Small intestine (tissue), 7 donors: ENCODE data around the gene SLC2A10. TPM values are rescaled to one million over a fixed set of nuclear protein-coding genes. Genes with fewer than 3 reads are reported as not detected.
A peak's percentile ranks its signal among the peaks of the same experiment; 100 is the strongest.

Experiments used
- DNase-seq, 2 donors: peaks; one replicate each; pipeline versions ENCODE4 v3.0.0 to v3.0.0-alpha.2; 2013
- FAIRE-seq: peaks from 2 replicates; lab custom pipeline; 2012; peaks lifted over from hg19 to GRCh38; lab: Jason Lieb, UNC
- H3K27ac ChIP-seq, 3 donors: one replicate each; pipeline ENCODE4 v1.5.1; 2013; ENCODE audit warnings: low read length in 2 of 3, mild to moderate bottlenecking in 2 of 3, control low read depth in 1 of 3, inconsistent platforms in 1 of 3, low read depth in 1 of 3, moderate library complexity in 1 of 3
- H3K27me3 ChIP-seq, 3 donors: one replicate each; pipeline ENCODE4 v1.6.1; 2013; ENCODE audit warnings: low read length in 3 of 3, inconsistent platforms in 1 of 3; ENCODE audit not compliant: control insufficient read depth in 3 of 3, insufficient read depth in 3 of 3
- H3K36me3 ChIP-seq, 3 donors: one replicate each; pipeline ENCODE4 v1.6.1; 2013; ENCODE audit warnings: low read length in 3 of 3, inconsistent platforms in 1 of 3, low read depth in 1 of 3, mild to moderate bottlenecking in 1 of 3, moderate library complexity in 1 of 3; ENCODE audit not compliant: control insufficient read depth in 3 of 3, insufficient read depth in 2 of 3
- H3K4me1 ChIP-seq, 3 donors: one replicate each; pipeline ENCODE4 v1.6.1; 2013; ENCODE audit warnings: low read length in 2 of 3, inconsistent platforms in 1 of 3, low read depth in 1 of 3, mild to moderate bottlenecking in 1 of 3, moderate library complexity in 1 of 3; ENCODE audit not compliant: control insufficient read depth in 3 of 3, insufficient read depth in 2 of 3
- H3K4me3 ChIP-seq, 3 donors: one replicate each; pipeline ENCODE4 v1.5.1; 2013; ENCODE audit warnings: low read length in 3 of 3, control low read depth in 1 of 3, inconsistent platforms in 1 of 3, low read depth in 1 of 3, mild to moderate bottlenecking in 1 of 3, moderate library complexity in 1 of 3
- H3K9me3 ChIP-seq, 2 donors: one replicate each; pipeline ENCODE4 v1.6.1; 2013; ENCODE audit warnings: low read depth in 1 of 2, low read length in 1 of 2; ENCODE audit not compliant: control insufficient read depth in 2 of 2, insufficient read depth in 1 of 2
- WGBS, 3 donors: extraction: QIAGEN DNeasy Blood & Tissue Kit; methylation state at CpG; one replicate each; pipeline ENCODE4 v1.1.7; 2013; 5-methylcytosine and 5-hydroxymethylcytosine counted together
- polyA plus RNA-seq, 4 donors: library from polyadenylated mRNA; stranded (reverse) in 3 of 4; unstranded in 1 of 4; fragments of 200-250 nt in 3 of 4; fragments of 120-200 nt in 1 of 4; gene quantifications; one replicate each; pipeline versions ENCODE4 v1.2.1 to v1.2.3, GENCODE V29; 2013
- donor health status: healthy with polysubstance abuse.
- donor health status: control.
- donor health status: control.
- donor health status: Bipolar disorder and iron deficiency.
- donor health status: healthy.

Gene SLC2A10
- polyA plus RNA-seq, 4 donors, result 0.27 to 24.0 (median 2.5) TPM

DNA sequence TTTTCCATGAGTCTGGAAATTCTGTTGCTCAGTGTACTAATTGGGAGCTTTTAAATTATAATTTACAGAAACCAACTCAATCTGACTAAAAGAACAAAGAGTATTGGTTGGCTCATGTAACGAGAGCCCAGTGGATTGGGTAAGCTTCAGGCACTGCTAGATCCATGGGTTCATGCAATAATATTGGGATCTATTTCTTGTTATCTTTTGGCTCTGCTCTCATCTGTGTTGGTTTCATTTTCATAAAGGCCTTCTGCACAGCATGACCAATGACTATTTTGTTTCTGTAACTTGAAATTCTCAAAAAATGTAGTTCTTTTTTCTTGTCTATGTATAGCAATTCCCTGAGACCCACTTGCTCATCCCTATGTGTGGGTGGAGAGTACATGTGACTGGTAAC is 12.0 kb downstream of the SLC2A10 start:
- H3K4me3 ChIP-seq, result no peak overlapping the region
- DNase-seq (no peak), FAIRE-seq (no peak)
- H3K27ac ChIP-seq, result no peak overlapping the region
- H3K36me3 ChIP-seq, result peaks cover 0 to 11% (median 0%) of the 10 kb centered on the region in 3 donors
- H3K27me3 ChIP-seq, result no peaks in the 10 kb centered on the region
- H3K4me1 ChIP-seq, result no peaks in the 10 kb centered on the region
- H3K9me3 ChIP-seq, result peaks cover 0 to 8% of the 10 kb centered on the region in 2 donors
- WGBS, 3 donors, result 59 to 81% (median 68%) methylated on average over 1 of the region's 1 CpG

DNA sequence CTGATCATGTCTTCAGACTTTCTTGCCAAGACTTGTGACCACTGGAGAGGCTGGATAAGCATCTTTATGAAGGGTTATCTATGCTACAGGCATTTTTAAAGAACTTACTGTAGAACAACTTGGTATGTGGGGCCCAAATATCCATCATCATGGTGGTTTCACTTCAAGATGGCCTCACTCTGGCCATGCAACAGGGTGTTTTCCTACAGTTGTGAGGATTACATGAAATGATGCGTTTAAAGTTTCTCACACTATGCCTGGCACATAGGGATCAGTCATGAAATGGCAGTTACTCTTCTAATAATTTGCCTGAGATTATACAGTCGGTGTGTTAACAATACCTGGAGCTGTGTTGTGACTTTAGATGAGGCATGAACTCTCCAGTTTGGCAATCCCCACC is 13.0 kb downstream of the SLC2A10 start:
- H3K9me3 ChIP-seq, result peaks cover 0 to 8% of the 10 kb centered on the region in 2 donors
- FAIRE-seq, result no peak
- no peak overlapping the region for H3K27ac ChIP-seq
- H3K4me3 ChIP-seq, result no peak overlapping the region
- DNase-seq, result no peak
- no peaks in the 10 kb centered on the region for H3K4me1 ChIP-seq
- WGBS, 3 donors, result 86 to 95% (median 95%) methylated on average over 2 of the region's 2 CpGs
- H3K36me3 ChIP-seq, result peaks cover 0 to 11% (median 0%) of the 10 kb centered on the region in 3 donors
- H3K27me3 ChIP-seq, result no peaks in the 10 kb centered on the region

DNA sequence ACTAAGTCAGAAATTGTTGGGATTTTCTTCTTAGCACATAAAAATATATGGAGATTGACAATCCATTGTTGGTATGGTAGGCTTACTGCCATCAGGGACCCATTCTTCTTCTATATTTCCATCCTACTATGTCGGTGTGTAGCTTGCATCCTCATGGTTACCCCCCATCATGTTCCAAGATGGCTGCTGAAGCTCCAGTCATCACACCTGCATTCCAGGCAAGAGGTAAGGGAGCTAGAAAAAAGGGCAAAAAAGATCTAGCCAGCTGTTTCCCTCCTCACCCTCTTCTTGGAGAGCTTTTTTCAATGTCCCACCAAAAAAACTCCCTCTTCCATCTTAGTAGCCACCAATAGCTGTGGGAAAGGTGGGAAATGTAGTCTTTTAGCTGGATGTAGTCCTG is 13.6 kb downstream of the SLC2A10 start:
- H3K4me3 ChIP-seq, result no peak overlapping the region
- H3K36me3 ChIP-seq, result peaks cover 0 to 13% (median 0%) of the 10 kb centered on the region in 3 donors
- 77 to 93% (median 86%) methylated on average over 1 of the region's 1 CpG for WGBS, 3 donors
- no peak overlapping the region for H3K27ac ChIP-seq
- DNase-seq (no peak), FAIRE-seq (no peak)
- no peaks in the 10 kb centered on the region for H3K27me3 ChIP-seq
- H3K9me3 ChIP-seq, result peaks cover 0 to 8% of the 10 kb centered on the region in 2 donors
- H3K4me1 ChIP-seq, result no peaks in the 10 kb centered on the region

DNA sequence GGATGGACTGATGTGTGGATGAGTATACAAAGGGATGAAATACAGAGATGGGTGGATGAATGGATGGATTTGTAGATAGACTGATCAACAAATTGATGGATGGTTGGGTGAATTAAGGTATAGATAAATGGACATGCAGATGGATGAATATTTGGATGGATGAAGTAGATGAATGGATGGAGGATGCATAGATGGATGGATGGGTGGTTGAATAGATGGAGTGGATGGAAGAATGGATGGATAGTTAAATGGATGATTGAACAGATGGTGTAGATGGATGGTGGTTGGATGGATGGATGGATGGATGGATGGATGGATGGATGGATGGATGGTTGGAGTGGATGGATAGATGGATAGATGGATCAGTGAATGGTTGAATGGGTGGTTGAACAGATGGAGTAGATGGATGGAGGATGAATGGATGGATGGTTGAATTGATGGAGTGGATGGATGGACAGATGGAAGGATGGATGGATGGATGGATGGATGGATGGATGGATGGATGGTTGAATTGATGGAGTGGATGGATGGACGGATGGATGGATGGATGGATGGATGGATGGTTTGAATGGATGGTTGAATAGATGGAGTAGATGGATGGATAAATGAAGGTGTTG is 15.0 kb downstream of the SLC2A10 start:
- no peak overlapping the region for H3K27ac ChIP-seq
- peaks cover 0 to 8% of the 10 kb centered on the region in 2 donors for H3K9me3 ChIP-seq
- no peaks in the 10 kb centered on the region for H3K4me1 ChIP-seq
- H3K36me3 ChIP-seq, result peaks cover 0 to 17% (median 0%) of the 10 kb centered on the region in 3 donors
- no peak for FAIRE-seq
- H3K27me3 ChIP-seq, result no peaks in the 10 kb centered on the region
- DNase-seq, result no peak
- WGBS, 3 donors, result 31 to 65% (median 54%) methylated on average over 1 of the region's 1 CpG
- H3K4me3 ChIP-seq, result no peak overlapping the region

DNA sequence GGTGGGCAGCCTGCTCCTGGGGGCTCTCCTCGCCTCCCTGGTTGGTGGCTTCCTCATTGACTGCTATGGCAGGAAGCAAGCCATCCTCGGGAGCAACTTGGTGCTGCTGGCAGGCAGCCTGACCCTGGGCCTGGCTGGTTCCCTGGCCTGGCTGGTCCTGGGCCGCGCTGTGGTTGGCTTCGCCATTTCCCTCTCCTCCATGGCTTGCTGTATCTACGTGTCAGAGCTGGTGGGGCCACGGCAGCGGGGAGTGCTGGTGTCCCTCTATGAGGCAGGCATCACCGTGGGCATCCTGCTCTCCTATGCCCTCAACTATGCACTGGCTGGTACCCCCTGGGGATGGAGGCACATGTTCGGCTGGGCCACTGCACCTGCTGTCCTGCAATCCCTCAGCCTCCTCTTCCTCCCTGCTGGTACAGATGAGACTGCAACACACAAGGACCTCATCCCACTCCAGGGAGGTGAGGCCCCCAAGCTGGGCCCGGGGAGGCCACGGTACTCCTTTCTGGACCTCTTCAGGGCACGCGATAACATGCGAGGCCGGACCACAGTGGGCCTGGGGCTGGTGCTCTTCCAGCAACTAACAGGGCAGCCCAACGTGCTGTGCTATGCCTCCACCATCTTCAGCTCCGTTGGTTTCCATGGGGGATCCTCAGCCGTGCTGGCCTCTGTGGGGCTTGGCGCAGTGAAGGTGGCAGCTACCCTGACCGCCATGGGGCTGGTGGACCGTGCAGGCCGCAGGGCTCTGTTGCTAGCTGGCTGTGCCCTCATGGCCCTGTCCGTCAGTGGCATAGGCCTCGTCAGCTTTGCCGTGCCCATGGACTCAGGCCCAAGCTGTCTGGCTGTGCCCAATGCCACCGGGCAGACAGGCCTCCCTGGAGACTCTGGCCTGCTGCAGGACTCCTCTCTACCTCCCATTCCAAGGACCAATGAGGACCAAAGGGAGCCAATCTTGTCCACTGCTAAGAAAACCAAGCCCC is 16.0 kb downstream of the SLC2A10 start:
- Histone ChIP-seq H3K27ac (no peak overlapping the region), H3K9me3 (peaks cover 0 to 8% of the 10 kb centered on the region in 2 donors), H3K36me3 (peaks cover 0 to 17% (median 0%) of the 10 kb centered on the region in 3 donors), H3K4me1 (no peaks in the 10 kb centered on the region), H3K27me3 (no peaks in the 10 kb centered on the region), H3K4me3 (no peak overlapping the region)
- DNase-seq, result no peak
- WGBS, 3 donors, result 90 to 94% (median 93%) methylated on average over 27 of the region's 27 CpGs
- FAIRE-seq, result no peak

DNA sequence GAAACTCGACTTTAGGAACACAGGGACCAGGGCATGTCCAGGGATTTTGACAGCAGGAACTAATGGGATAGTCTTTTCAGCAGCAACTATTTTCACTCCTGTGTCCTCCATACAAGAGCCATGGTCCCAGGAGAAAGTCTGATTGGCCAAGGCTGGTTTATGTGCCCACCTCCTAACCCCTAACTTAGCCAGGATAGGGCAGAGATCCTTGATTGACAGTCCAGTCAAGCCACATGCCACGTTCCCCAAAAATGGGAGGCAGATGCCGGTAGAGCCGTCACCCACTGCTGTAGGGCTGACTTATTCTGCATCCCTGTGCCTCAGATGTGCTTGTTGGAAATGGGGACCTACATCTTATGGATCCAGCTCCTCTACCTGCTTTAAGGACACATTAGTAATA is 22.3 kb downstream of the SLC2A10 start:
- no peak for FAIRE-seq
- 72 to 83% (median 78%) methylated on average over 4 of the region's 4 CpGs for WGBS, 3 donors

DNA sequence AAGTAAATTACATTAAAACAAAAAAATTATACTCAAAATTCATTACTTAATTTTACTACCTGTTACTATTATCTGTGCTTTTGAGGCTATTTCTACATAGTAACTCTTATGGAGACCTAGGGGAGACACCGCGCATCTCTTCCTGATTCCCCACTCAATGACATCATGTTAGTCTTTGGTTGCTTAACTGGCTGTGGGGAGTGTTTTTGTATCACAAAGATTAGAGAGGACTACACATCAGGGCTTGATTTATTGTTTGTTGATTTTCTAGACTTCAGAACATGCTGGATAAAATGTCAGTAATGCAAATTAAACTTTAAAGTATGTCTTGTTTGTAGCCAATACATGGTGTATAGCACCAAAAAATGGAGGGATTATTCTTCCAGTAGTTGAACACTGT is 26.0 kb downstream of the SLC2A10 start:
- H3K4me1 ChIP-seq, result no peaks in the 10 kb centered on the region
- peaks cover 0 to 15% (median 0%) of the 10 kb centered on the region in 3 donors for H3K36me3 ChIP-seq
- 95 to 97% (median 96%) methylated on average over 2 of the region's 2 CpGs for WGBS, 3 donors
- H3K27ac ChIP-seq, result no peak overlapping the region
- no peak overlapping the region for H3K4me3 ChIP-seq
- no peak for FAIRE-seq
- no peaks in the 10 kb centered on the region for H3K9me3 ChIP-seq
- no peak for DNase-seq
- peaks cover 0 to 2% (median 0%) of the 10 kb centered on the region in 3 donors for H3K27me3 ChIP-seq

More for the DNA sequence above, 22.3 kb downstream of the SLC2A10 start:
- no peak overlapping the region for H3K4me3 ChIP-seq
- no peak for DNase-seq
- no peaks in the 10 kb centered on the region for H3K9me3 ChIP-seq
- peaks cover 0 to 21% (median 0%) of the 10 kb centered on the region in 3 donors for H3K36me3 ChIP-seq
- H3K27ac ChIP-seq, result no peak overlapping the region
- H3K4me1 ChIP-seq, result no peaks in the 10 kb centered on the region
- peaks cover 0 to 2% (median 0%) of the 10 kb centered on the region in 3 donors for H3K27me3 ChIP-seq

DNA sequence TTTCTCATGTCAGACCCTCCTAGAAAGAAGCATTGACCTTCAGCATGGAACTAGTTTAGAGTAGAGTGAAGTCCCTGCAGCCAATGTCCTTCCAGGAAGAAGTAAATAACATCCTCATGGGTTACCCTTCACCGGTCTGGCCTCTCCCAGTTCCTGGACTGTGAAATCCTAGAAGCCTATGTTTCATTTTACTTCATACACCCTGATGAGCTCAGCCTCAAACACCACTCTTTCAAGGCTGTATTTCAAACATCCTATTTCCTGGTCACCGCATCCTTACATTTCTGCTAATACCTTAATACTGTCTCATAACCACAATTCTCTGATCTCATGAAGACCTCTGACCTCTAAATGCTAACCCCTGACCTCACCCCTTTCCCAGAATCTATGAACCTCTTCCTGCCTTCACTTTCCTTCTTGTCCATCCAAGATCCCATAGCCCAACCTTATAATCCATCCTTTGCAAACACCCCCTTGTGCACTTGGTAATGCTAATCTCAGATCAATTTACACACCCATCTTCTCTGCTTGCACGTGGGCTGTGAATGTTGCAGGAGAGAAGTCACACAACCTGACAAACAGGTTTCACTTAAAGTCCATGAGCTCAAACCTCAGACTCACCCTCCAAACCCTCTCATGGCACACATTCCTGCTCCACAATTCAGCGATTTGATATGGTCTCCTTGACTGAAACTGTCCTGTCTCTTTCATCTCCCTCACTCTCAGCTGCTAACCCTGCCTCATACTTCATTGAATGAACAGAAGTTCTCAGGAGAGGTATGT is 30.2 kb downstream of the SLC2A10 start:
- no peaks in the 10 kb centered on the region for H3K4me1 ChIP-seq
- H3K9me3 ChIP-seq, result no peaks in the 10 kb centered on the region
- DNase-seq, result peak in 1 of 2 donors; percentile 34
- H3K27ac ChIP-seq, result no peak overlapping the region
- H3K27me3 ChIP-seq, result peaks cover 0 to 5% (median 0%) of the 10 kb centered on the region in 3 donors
- no peak for FAIRE-seq
- 19 to 56% (median 41%) methylated on average over 4 of the region's 4 CpGs for WGBS, 3 donors
- no peak overlapping the region for H3K4me3 ChIP-seq
- H3K36me3 ChIP-seq, result peaks cover 0 to 3% (median 0%) of the 10 kb centered on the region in 3 donors
